GM10266 (cell line): Measurements from ENCODE around the gene ALPP.
A peak's percentile ranks its signal among the peaks of the same experiment; 100 is the strongest.
"Not testable (repeated sequence)": the region's sequence is repeated elsewhere in the genome, so short reads cannot be mapped to it uniquely, and the experiment has no call there.

ENCODE experiments used
- DNase-seq: peaks from one replicate; pipeline ENCODE4 v3.0.0; 2012; ENCODE audit errors: extremely low spot score
- TF ChIP-seq, protein P1 (sequence below): IDR thresholded peaks from 2 replicates; pipeline ENCODE4 v1.5.1; 2012; ENCODE audit warnings: mild to moderate bottlenecking, low read depth; ENCODE audit not compliant: control insufficient read depth, insufficient read depth; ENCODE audit errors: missing control alignments

ALPP gene

DNA sequence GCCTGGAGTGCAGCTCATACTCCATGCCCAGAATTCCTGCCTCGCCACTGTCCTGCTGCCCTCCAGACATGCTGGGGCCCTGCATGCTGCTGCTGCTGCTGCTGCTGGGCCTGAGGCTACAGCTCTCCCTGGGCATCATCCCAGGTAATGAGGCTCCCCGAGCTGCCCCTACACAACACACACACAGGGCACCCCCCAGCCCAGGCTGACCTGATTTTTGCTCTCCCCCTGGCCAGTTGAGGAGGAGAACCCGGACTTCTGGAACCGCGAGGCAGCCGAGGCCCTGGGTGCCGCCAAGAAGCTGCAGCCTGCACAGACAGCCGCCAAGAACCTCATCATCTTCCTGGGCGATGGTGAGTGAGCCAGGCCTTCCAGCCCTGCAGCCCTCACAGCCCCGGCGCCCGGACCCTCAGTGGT lies at the start of gene ALPP:
Gene ALPP, plus strand, starts transcription at position 17 of the 417 bp plus-strand sequence. Its CDS starts 52 bp downstream, at position 69.
- DNase-seq: not testable (repeated sequence)

DNA sequence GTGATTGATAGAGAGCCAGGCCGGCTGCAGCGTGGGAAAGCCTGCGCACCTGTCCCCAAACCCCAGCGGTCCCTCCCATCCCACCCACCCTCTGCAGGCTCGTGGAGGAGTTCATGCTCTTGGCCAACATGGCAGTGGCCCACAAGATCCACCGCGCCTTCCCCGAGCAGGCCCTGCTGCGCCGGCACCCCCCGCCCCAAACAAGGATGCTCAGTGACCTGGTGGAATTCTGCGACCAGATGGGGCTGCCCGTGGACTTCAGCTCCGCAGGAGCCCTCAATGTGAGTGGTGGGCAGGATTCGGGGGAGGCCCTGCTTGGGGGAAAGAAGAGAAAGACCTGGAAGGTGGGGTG lies 48.9 kb upstream of the ALPP start:
- no peak for DNase-seq
- TF ChIP-seq, protein P1, sequence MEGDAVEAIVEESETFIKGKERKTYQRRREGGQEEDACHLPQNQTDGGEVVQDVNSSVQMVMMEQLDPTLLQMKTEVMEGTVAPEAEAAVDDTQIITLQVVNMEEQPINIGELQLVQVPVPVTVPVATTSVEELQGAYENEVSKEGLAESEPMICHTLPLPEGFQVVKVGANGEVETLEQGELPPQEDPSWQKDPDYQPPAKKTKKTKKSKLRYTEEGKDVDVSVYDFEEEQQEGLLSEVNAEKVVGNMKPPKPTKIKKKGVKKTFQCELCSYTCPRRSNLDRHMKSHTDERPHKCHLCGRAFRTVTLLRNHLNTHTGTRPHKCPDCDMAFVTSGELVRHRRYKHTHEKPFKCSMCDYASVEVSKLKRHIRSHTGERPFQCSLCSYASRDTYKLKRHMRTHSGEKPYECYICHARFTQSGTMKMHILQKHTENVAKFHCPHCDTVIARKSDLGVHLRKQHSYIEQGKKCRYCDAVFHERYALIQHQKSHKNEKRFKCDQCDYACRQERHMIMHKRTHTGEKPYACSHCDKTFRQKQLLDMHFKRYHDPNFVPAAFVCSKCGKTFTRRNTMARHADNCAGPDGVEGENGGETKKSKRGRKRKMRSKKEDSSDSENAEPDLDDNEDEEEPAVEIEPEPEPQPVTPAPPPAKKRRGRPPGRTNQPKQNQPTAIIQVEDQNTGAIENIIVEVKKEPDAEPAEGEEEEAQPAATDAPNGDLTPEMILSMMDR: no peak

DNA sequence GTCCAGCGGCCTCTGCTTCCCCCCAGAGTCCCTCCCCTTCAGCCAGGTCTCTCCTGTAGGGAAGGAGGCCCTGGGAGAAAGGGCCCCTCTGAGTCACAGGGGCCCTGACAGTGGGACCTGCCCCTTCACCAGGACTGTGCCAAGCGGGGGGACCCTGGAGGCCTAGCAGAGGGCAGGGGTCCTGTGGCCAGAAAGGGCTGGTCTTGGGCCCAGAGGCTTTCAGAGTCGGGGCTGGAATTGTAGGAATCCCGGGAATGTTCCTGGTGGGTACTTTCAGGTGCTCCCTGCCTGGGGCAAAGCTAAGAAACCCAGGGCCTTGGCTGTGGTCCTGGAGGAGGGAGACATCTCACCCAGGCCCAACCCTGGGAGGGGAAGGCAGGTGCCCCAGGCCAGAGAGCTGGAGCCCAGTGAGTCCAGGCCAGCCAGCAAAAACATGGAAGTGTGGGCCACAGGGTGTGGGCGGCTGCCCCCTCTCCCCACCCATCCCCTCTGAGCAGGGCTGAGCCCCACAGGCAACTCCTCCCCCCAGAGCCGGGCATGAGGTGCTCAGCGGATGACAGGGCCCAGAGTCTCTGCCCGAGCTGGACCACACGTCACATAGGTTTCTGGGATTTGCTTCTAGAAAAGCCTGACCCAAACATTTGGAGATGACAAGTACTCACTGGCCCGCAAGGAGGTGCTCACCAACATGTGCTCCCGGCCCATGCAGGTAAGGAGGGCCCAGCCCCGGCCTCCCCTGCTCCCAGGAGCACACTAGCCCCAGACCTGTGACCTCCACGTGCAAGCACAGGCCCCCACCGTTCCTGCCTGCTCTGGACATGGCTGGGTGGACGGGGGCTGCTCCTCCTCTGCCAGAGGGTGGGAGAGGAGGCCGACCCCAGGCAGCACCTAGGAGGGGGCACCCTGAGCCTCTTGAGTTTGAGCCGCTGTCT lies 48.2 kb upstream of the ALPP start:
- DNase-seq: no peak
- TF ChIP-seq, protein P1: no peak

DNA sequence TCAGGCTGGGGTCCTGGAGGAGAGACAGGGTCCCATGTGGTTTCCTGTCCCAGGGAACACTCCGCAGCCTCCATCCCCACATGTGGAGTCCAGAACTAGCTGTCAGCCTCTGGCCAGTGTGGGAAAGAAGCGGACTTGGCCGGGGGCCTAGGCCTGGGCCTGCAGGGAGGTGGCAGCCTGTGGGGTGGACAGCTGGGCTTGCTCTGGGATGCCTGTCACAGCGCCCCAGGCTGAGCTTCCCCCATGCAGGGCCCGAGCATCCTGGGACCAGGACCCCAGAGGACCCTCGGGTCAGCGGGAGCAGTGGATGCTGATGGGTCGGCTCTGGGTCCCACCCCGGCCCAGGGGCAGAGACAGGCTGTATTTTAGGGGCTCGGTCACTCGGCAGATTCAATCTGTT lies 47.5 kb upstream of the ALPP start:
- not testable (repeated sequence) for DNase-seq

DNA sequence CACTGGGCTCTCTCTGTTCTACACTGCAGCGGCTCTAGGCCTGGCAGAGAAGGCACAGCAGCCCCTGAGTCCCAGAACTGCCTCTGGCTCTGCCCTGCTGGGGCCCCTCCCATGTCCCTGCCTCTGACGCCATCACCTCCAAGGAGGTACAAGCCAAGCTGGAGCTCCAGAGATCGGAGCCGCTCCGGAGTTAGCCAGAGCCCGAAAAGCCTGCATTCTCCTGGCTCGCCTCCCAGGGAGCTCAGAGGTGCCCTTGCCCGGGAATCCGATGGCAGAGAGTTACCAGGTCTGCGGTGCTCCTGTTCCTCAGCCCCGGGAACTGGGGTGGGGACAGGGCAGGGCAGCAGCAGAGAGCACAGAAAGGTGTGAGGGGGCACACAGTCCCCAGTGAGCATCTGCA lies 46.9 kb upstream of the ALPP start:
- DNase-seq: not testable (repeated sequence)

DNA sequence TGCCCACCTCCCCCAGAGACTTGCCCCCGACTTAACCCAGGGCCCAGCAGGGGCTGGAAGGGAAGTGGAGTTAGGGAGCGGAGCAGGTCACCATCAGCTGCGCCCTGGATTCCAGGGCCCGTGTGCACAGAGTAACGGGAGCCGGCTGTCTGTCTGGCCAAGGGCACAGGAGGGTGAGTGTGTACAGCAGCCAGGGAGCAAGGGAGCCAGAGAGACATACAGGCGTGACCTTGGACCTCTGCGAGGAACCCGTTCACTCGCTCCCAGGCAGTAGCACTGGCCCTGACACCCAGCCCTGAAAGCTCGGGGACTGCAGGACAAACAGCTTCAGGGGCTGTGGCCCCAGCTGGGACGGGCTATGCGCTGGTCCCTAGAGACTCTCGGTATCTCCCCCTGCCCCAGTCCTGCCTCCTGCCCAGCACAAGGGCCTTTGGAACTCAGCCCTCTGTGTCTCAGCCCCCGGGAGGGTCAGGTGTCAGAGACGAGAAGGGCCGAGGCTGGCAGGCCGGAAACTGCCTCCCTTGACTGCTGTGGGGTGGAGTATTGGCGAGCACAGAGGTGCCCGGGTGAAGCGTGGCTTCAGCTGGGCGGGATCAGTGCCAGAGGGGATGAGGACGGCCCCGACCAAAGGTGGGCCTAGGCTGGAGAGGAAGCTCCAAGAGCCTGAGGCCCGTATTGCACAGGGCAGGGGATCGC lies 46.2 kb upstream of the ALPP start:
- DNase-seq: not testable (repeated sequence)

DNA sequence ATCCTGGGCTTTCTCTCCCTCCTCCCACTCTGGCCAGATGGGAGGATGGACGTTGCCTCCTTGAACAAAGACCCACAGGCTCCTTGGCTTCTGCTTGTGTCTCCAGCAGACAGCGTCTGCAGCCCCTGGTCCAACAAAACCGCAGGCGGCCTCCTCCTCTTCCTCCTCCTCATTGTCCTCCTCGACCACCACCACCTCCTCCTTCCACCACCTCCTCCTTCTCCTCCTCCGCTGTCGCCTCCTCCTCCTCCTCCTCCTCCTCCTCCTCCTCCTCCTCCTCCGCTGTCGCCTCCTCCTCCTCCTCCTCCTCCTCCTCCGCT lies 45.7 kb upstream of the ALPP start:
- DNase-seq: no peak
- TF ChIP-seq, protein P1: no peak

DNA sequence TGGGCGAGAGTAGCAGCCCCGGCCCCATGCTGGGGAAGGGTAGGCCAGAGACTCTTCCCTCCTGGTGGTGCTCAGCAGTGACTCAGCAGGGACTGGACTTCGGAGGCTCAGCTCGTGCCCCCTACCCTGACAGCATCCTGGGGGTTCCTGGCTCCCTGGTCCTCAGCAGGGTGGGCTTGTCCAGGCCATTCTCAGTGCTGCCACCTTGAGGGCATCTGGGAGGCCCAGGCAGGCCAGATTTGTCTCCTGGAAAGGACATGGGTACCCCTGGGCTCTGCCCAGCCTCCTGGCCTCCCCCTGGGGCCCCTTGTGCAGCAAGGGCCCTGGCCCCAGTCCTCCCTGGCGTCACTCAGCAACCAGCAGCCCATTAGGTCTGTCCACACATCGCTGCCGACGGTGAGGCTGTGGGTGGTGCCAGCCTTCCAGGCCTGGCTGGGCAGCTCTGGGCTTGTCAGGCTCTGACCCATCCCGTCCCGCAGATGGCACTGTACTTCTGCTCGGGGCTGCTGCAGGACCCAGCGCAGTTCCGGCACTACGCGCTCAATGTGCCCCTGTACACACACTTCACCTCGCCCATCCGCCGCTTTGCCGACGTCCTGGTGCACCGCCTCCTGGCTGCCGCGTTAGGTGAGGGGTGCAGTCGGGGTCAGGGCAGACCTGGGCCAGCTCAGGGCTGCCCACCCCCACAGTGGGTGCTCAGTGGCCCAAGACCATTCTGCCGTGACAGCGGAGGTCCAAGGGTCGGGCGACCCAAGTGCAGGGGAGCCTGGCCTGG lies 45.0 kb upstream of the ALPP start:
- TF ChIP-seq, protein P1: peak; percentile 35
- no peak for DNase-seq

DNA sequence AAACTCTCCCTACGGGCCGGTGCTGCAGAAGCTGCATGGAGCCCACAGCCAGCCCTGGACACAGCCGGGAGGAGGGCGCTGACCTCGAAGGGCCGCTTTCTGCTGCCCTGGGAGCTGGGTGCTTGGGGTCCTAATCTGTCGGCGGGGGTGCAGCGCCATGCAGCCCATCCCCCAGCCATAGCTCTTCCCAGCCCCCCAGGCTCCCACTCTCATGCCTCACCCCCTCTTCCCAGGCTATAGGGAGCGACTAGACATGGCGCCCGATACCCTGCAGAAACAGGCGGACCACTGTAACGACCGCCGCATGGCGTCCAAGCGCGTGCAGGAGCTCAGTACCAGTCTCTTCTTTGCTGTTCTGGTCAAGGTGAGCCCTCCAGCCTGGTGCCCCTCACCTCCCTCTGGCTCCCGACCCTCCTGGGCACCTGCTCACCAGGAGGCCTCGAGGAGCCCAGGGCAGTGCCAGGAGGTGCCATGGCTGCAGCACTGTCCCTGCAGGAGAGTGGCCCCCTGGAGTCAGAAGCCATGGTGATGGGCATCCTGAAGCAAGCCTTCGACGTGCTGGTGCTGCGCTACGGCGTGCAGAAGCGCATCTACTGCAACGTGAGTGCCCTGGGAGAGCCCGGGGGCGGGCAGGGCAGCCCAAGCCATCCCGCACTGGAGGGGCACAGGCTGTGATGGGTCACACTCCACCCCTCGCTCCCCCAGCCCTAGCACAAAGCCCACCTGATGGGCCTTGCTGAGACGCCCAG lies 44.2 kb upstream of the ALPP start:
- not testable (repeated sequence) for DNase-seq

DNA sequence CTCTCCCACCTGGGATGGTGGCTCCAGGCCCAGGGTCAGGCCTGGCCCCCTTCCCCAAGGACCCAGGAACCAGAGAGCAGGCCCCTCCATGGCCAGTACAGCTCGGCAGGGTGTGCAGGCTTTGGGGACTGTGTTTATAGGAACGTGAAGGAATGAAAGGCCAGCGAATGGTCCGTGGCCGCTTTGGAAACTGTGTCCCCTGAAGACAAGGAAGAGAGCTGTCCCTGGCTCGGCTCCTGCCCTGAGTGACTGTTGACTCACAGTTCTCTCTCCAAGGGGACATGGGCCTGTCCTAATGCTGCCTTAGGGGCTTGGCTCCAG lies 43.7 kb upstream of the ALPP start:
- not testable (repeated sequence) for DNase-seq
